ENCODE data around the gene SKIC3.

The SKIC3 gene

GRCh38 chr5:95530416-95530815 is 24.4 kb downstream of the SKIC3 start:
- peak; percentile 96 for DNase-seq

- DNase-seq = no peak
Measured at GRCh38 chr5:95528565-95528964, 26.2 kb downstream of the SKIC3 start.

- DNase-seq = peak; percentile 76
Measured at GRCh38 chr5:95526871-95527270, 27.9 kb downstream of the SKIC3 start.

GRCh38 chr5:95524423-95524822 is 30.4 kb downstream of the SKIC3 start:
- no peak for DNase-seq

GRCh38 chr5:95520206-95520605 is 34.6 kb downstream of the SKIC3 start:
- no peak for DNase-seq

GRCh38 chr5:95519681-95520080 is 35.1 kb downstream of the SKIC3 start:
- no peak for DNase-seq

- DNase-seq = no peak
Measured at GRCh38 chr5:95519151-95519550, 35.6 kb downstream of the SKIC3 start.

GRCh38 chr5:95518417-95518816 is 36.4 kb downstream of the SKIC3 start:
- no peak for DNase-seq

- DNase-seq = no peak
Measured at GRCh38 chr5:95511606-95512005, 43.2 kb downstream of the SKIC3 start.

GRCh38 chr5:95508550-95508949 is 46.2 kb downstream of the SKIC3 start:
- no peak for DNase-seq
